Liver (tissue), 9 donors: ENCODE data around the gene HRH1. TPM values are rescaled to one million over a fixed set of nuclear protein-coding genes. Genes with fewer than 3 reads are reported as not detected.

Experiments
- DNase-seq: peaks from one replicate; pipeline ENCODE4 v3.0.0-alpha.2; 2017; ENCODE audit warnings: low spot score
- H3K27ac ChIP-seq, 2 donors: one replicate each; pipeline ENCODE4 v1.7.0; 2013; ENCODE audit warnings: inconsistent platforms in 2 of 2, low read length in 2 of 2, control low read depth in 1 of 2, low read depth in 1 of 2, mild to moderate bottlenecking in 1 of 2
- H3K27me3 ChIP-seq, 4 donors: one replicate each; pipeline versions ENCODE4 v1.6.1 to v1.7.0; 2013; ENCODE audit warnings: low read length in 3 of 4, inconsistent platforms in 1 of 4, mild to moderate bottlenecking in 1 of 4, moderate library complexity in 1 of 4; ENCODE audit not compliant: control insufficient read depth in 4 of 4, insufficient read depth in 4 of 4
- H3K36me3 ChIP-seq, 4 donors: one replicate each; pipeline versions ENCODE4 v1.6.1 to v1.7.0; 2013; ENCODE audit warnings: low read length in 3 of 4, mild to moderate bottlenecking in 3 of 4, low read depth in 1 of 4, moderate library complexity in 1 of 4; ENCODE audit not compliant: control insufficient read depth in 4 of 4, insufficient read depth in 3 of 4
- H3K4me1 ChIP-seq, 4 donors: one replicate each; pipeline versions ENCODE4 v1.6.1 to v1.7.0; 2013; ENCODE audit warnings: low read length in 3 of 4, mild to moderate bottlenecking in 3 of 4, moderate library complexity in 1 of 4; ENCODE audit not compliant: control insufficient read depth in 4 of 4, insufficient read depth in 4 of 4
- H3K4me3 ChIP-seq, 3 donors: one replicate each; pipeline versions ENCODE4 v1.6.1 to v1.7.0; 2013; ENCODE audit warnings: low read length in 3 of 3, control low read depth in 1 of 3, low read depth in 1 of 3, mild to moderate bottlenecking in 1 of 3
- H3K9ac ChIP-seq, 2 donors: one replicate each; pipeline ENCODE4 v1.7.0; 2013; ENCODE audit warnings: low read length in 2 of 2, mild to moderate bottlenecking in 2 of 2, moderate library complexity in 2 of 2, control low read depth in 1 of 2, low read depth in 1 of 2
- H3K9me3 ChIP-seq, 4 donors: one replicate each; pipeline versions ENCODE4 v1.6.1 to v1.7.0; 2013; ENCODE audit warnings: low read length in 3 of 4; ENCODE audit not compliant: control insufficient read depth in 4 of 4
- EGR1 ChIP-seq, 2 donors: IDR thresholded peaks; 2 replicates each; pipeline ENCODE4 v1.6.1; 2016 to 2018; ENCODE audit warnings: antibody characterized with exemption in 2 of 2, low read depth in 2 of 2
- FOXA1 ChIP-seq: IDR thresholded peaks from 2 replicates; pipeline ENCODE4 v1.6.1; 2016; ENCODE audit warnings: antibody characterized with exemption
- GABPA ChIP-seq, 2 donors: IDR thresholded peaks in 1 of 2; conservative IDR thresholded peaks in 1 of 2; 2 replicates each; pipeline ENCODE4 v1.6.1; 2016; ENCODE audit warnings: antibody characterized with exemption in 2 of 2, mild to moderate bottlenecking in 1 of 2, moderate library complexity in 1 of 2
- HNF4A ChIP-seq, 2 donors: conservative IDR thresholded peaks; 2 replicates each; pipeline ENCODE4 v1.6.1; 2016; ENCODE audit warnings: antibody characterized with exemption in 2 of 2, mild to moderate bottlenecking in 2 of 2
- HNF4G ChIP-seq: IDR thresholded peaks from 2 replicates; pipeline ENCODE4 v1.6.1; 2016; ENCODE audit warnings: antibody characterized with exemption
- RAD21 ChIP-seq, 2 donors: IDR thresholded peaks; 2 replicates each; pipeline ENCODE4 v1.6.1; 2016; ENCODE audit warnings: antibody characterized with exemption in 2 of 2, mild to moderate bottlenecking in 2 of 2
- RXRA ChIP-seq, 2 donors: IDR thresholded peaks; 2 replicates each; pipeline ENCODE4 v1.6.1; 2017 to 2018; ENCODE audit warnings: antibody characterized with exemption in 2 of 2, mild to moderate bottlenecking in 1 of 2
- SP1 ChIP-seq: IDR thresholded peaks from 2 replicates; pipeline ENCODE4 v1.6.1; 2018; ENCODE audit warnings: antibody characterized with exemption, mild to moderate bottlenecking
- TAF1 ChIP-seq: conservative IDR thresholded peaks from 2 replicates; pipeline ENCODE4 v1.6.1; 2016; ENCODE audit warnings: antibody characterized with exemption, mild to moderate bottlenecking
- YY1 ChIP-seq: IDR thresholded peaks from 2 replicates; pipeline ENCODE4 v1.6.1; 2016; ENCODE audit warnings: antibody characterized with exemption, mild to moderate bottlenecking
- WGBS: extraction: QIAGEN DNeasy Blood & Tissue Kit; methylation state at CpG from one replicate; pipeline ENCODE4 v1.1.7; 2013; 5-methylcytosine and 5-hydroxymethylcytosine counted together
- polyA plus RNA-seq, 2 donors: library from polyadenylated mRNA; stranded (reverse) in 1 of 2; unstranded in 1 of 2; fragments of 200-250 nt in 1 of 2; fragments of >200 nt in 1 of 2; fragmentation: Nextera tagmentation in 1 of 2; extraction: Ambion mirVana in 1 of 2; gene quantifications; one replicate each; pipeline versions ENCODE4 v1.2.1 to v1.2.3, GENCODE V29; 2013 to 2015
- total RNA-seq, 2 donors: library from RNA; depleted of rRNA; stranded (reverse); fragments of >200 nt; gene quantifications; one replicate each; pipeline ENCODE4 v1.2.3, GENCODE V29; 2014
- TF ChIP-seq, protein P1 (sequence below): IDR thresholded peaks from 2 replicates; pipeline ENCODE4 v1.6.1; 2016; ENCODE audit warnings: antibody characterized with exemption
- TF ChIP-seq, protein P2 (sequence below): IDR thresholded peaks from 2 replicates; pipeline ENCODE4 v1.6.1; 2016; ENCODE audit warnings: antibody characterized with exemption
- donor health status: healthy.
- donor health status: healthy.
- donor health status: healthy.
- donor health status: healthy.
- donor health status: healthy.

HRH1 gene
- total and polyA plus RNA-seq, 4 donors: 0.07 to 1.3 (median 0.31) TPM

DNA sequence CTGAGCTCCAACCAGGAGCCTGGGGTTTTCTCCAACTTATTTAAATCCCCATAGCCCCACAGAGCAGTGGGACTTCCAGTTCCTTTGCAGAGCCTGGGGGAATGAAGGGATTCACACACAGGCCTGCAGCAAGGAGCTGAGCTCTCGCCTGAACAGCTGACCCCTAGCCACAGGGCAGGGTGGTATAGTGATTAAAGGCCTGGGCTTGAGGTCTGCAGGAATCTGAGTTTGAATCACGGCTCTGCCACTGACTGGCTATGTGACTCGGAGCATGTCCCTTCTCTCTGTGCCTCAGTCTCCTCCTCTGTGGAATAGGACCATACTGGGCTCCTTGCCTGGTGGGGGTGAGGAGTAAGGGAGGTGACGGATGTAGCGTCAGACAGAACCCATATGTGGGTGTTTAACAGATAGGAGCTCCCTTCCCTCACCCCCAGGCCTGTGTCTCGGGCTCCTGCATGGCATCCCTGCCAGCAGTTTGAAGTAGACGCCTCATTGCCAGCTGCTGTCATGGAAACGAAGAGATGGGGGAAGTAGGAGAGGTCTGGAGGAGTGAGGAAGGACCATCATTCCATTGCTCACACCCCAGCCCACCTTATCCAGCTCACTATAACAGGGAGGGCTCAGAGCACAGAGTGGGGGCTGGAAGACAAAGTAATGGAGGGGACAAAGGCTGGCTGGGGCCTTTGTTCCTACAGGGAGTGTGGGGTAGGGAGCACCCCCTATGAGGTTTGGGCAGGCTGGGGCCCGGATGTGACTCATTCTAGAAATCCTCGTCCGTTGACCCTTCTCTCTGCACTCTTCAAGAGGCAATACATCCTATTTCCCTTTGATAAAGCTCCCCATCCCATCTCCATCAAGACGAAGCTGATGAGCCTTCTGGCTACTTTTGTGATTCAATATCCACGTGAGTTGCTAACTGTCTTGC lies 14.8 kb downstream of the HRH1 start:
- no peaks in the 10 kb centered on the region for H3K36me3 ChIP-seq
- no peaks in the 10 kb centered on the region for H3K27me3 ChIP-seq
- DNase-seq: no peak
- 81% methylated on average over 13 of the region's 13 CpGs for WGBS
- H3K4me1 ChIP-seq: no peaks in the 10 kb centered on the region
- H3K9ac ChIP-seq: no peak overlapping the region
- no peak overlapping the region for H3K4me3 ChIP-seq
- no peak overlapping the region for H3K27ac ChIP-seq
- TF ChIP-seq HNF4G (no peak), YY1 (no peak), SP1 (no peak), EGR1 (IDR thresholded peaks at IDR 0.05; ENCODE audit: low read depth in 2 of 2) (no peak), HNF4A (conservative IDR thresholded peaks at IDR 0.05) (no peak), GABPA (IDR thresholded peaks at IDR 0.05 in 1 of 2, conservative IDR thresholded peaks at IDR 0.05 in 1 of 2) (no peak), FOXA1 (no peak), RAD21 (IDR thresholded peaks at IDR 0.05) (no peak)
- TF ChIP-seq, protein P1, sequence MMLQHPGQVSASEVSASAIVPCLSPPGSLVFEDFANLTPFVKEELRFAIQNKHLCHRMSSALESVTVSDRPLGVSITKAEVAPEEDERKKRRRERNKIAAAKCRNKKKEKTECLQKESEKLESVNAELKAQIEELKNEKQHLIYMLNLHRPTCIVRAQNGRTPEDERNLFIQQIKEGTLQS: no peak
- TF ChIP-seq, protein P2, sequence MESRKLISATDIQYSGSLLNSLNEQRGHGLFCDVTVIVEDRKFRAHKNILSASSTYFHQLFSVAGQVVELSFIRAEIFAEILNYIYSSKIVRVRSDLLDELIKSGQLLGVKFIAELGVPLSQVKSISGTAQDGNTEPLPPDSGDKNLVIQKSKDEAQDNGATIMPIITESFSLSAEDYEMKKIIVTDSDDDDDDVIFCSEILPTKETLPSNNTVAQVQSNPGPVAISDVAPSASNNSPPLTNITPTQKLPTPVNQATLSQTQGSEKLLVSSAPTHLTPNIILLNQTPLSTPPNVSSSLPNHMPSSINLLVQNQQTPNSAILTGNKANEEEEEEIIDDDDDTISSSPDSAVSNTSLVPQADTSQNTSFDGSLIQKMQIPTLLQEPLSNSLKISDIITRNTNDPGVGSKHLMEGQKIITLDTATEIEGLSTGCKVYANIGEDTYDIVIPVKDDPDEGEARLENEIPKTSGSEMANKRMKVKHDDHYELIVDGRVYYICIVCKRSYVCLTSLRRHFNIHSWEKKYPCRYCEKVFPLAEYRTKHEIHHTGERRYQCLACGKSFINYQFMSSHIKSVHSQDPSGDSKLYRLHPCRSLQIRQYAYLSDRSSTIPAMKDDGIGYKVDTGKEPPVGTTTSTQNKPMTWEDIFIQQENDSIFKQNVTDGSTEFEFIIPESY: no peak
- no peaks in the 10 kb centered on the region for H3K9me3 ChIP-seq

DNA sequence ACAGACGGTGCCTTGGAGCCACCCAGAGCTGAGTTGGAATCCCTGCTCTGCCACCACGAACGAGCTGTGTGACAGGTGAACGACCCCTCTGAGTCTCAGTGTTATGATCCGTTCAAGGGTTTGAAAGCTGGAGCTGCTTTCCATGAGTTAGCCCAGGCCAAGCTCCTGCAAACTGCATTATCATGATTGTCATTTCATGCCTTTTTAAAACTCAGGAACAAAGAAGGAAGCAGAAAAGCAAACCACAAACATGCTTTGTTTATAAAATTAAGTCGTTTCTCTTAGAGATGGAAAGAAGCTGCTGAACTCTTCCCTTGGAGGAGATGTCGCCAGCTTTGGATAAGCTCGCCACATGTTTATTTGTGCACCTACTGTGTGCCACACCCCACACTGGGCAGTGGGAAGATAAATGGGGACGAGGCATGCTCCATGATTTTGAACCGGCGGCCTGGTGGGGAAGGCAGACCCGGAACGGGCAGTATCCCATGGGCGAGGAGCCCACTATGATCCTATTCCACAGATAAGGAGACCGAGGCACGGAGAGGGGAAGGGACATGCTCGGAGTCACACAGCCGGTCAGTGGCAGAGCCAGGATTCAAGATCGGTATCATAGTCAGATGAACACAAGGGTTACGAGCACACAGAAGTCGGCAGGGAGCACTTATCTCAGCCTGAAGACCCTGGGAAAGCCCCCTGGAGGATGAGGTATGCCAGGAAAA lies 15.9 kb downstream of the HRH1 start:
- no peak for DNase-seq
- Histone ChIP-seq H3K9me3 (no peaks in the 10 kb centered on the region), H3K27ac (no peak overlapping the region), H3K9ac (no peak overlapping the region), H3K4me1 (no peaks in the 10 kb centered on the region), H3K27me3 (no peaks in the 10 kb centered on the region), H3K4me3 (no peak overlapping the region), H3K36me3 (no peaks in the 10 kb centered on the region)
- 73% methylated on average over 21 of the region's 21 CpGs for WGBS
- no peak for TF ChIP-seq GABPA (IDR thresholded peaks at IDR 0.05 in 1 of 2, conservative IDR thresholded peaks at IDR 0.05 in 1 of 2)
- no peak for TF ChIP-seq TAF1
- no peak for TF ChIP-seq RAD21 (IDR thresholded peaks at IDR 0.05)
- TF ChIP-seq RXRA (IDR thresholded peaks at IDR 0.05): no peak

DNA sequence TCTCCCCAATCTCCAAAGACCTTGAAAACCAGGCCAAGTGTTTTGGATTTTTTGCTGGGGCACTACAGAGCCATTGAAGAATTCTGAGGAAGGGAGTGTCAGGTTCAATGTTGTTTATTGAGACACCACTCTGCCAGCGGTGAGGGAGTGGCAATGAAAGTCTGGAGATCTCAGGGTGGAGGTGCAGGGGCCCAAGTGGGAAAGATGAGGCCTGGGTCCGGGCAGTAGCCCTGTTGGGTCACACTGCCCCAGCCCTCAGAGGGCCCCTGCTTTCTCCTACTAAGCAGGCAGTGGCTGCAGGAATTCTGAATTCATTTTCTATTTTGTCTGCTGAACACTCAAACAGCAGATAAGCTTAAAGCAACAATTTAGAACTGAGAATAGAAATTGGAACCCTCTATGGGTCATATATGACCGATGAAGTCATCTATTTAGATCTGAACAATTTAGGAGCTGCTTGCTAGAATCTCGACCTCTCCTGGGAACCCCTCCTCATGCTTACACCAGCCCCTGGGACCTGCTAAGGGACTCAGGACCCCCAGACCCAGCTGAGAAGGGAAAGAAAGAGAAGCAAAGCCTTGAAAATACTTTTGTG lies 17.9 kb downstream of the HRH1 start:
- no peak overlapping the region for H3K27ac ChIP-seq

More for the DNA sequence above, 17.9 kb downstream of the HRH1 start:
- no peaks in the 10 kb centered on the region for H3K9me3 ChIP-seq
- TF ChIP-seq, protein P2: no peak
- no peak for TF ChIP-seq SP1
- 67% methylated on average over 4 of the region's 4 CpGs for WGBS
- no peaks in the 10 kb centered on the region for H3K36me3 ChIP-seq
- no peak overlapping the region for H3K9ac ChIP-seq
- no peak for DNase-seq
- no peaks in the 10 kb centered on the region for H3K4me1 ChIP-seq
- H3K27me3 ChIP-seq: no peaks in the 10 kb centered on the region
- H3K4me3 ChIP-seq: no peak overlapping the region
